HUDEP-2 (cell line): ENCODE data around the gene FOXJ1.

Experiments
- DNase-seq, 76 experiments: peaks; one replicate each; lab custom pipeline; 2025; ENCODE audit not compliant: unreplicated experiment in 76 of 76; lab: John Stamatoyannopoulos, UW

Gene FOXJ1

GRCh38 chr17:76145231-76146052 lies 4.4 kb upstream of the FOXJ1 start:
- DNase-seq = no peak

- no peak for DNase-seq
Measured at GRCh38 chr17:76142585-76143041, 1.6 kb upstream of the FOXJ1 start.

- DNase-seq = no peak
Measured at GRCh38 chr17:76142039-76142584, 1.1 kb upstream of the FOXJ1 start.

- no peak for DNase-seq
Measured at GRCh38 chr17:76140661-76141211, 309 bp downstream of the FOXJ1 start.

GRCh38 chr17:76139801-76140660 lies 1.0 kb downstream of the FOXJ1 start:
- no peak for DNase-seq

- DNase-seq = no peak
Measured at GRCh38 chr17:76138896-76139752, 1.9 kb downstream of the FOXJ1 start.

- no peak for DNase-seq
Measured at GRCh38 chr17:76138234-76138895, 2.7 kb downstream of the FOXJ1 start.

- DNase-seq = no peak
Measured at GRCh38 chr17:76137351-76138233, 3.5 kb downstream of the FOXJ1 start.

- DNase-seq = no peak
Measured at GRCh38 chr17:76137001-76137350, 4.1 kb downstream of the FOXJ1 start.

- no peak for DNase-seq
Measured at GRCh38 chr17:76136276-76137000, 4.6 kb downstream of the FOXJ1 start.

GRCh38 chr17:76135810-76136188 lies 5.2 kb downstream of the FOXJ1 start:
- no peak for DNase-seq

GRCh38 chr17:76134911-76135809 lies 5.9 kb downstream of the FOXJ1 start:
- DNase-seq = no peak

GRCh38 chr17:76132574-76133338 lies 8.3 kb downstream of the FOXJ1 start:
- DNase-seq = no peak

- no peak for DNase-seq
Measured at GRCh38 chr17:76131692-76132573, 9.1 kb downstream of the FOXJ1 start.

GRCh38 chr17:76131051-76131691 lies 9.9 kb downstream of the FOXJ1 start:
- no peak for DNase-seq
